AG04450 (cell line): Measurements from ENCODE around the gene UBE3A. TPM values are rescaled to one million over a fixed set of nuclear protein-coding genes. Genes with fewer than 3 reads are reported as not detected.

ENCODE experiments used
- CTCF ChIA-PET: fragments of 300-600, 350-600 bp; formaldehyde crosslinking; extraction: SDS; loops from one replicate; lab custom pipeline; 2022; ENCODE audit warnings: antibody characterized with exemption, inconsistent platforms; lab: Charles Lee
- POLR2A ChIA-PET: fragments of 350-600 bp; formaldehyde crosslinking; extraction: SDS; loops from one replicate; lab custom pipeline; 2021; ENCODE audit warnings: antibody characterized with exemption, inconsistent platforms; lab: Yijun Ruan, JAX
- DNase-seq: peaks from one replicate; pipeline ENCODE4 v3.0.0-alpha.2; 2011; ENCODE audit warnings: low read depth, low spot score
- H3K27ac ChIP-seq: one replicate; pipeline ENCODE4 v1.5.1; 2012; ENCODE audit warnings: low read depth, low read length, control low read depth
- H3K27me3 ChIP-seq: one replicate; pipeline ENCODE4 v1.6.0; 2012; ENCODE audit warnings: low read length; ENCODE audit not compliant: control insufficient read depth, insufficient read depth
- H3K4me3 ChIP-seq: 2 replicates; pipeline ENCODE4 v1.5.1; 2011; ENCODE audit warnings: mild to moderate bottlenecking, low read depth, low read length, control low read depth
- H3K9me3 ChIP-seq: 2 replicates; pipeline ENCODE4 v1.5.1; 2012; ENCODE audit warnings: low read length; ENCODE audit not compliant: control insufficient read depth, insufficient read depth
- CTCF ChIP-seq: IDR thresholded peaks from 2 replicates; pipeline ENCODE4 v1.5.1; 2011; ENCODE audit warnings: low read depth, low read length, control low read depth, inconsistent platforms
- polyA plus RNA-seq: library from polyadenylated mRNA; depleted of rRNA; stranded (reverse); fragments of >200 nt; gene quantifications from 2 replicates; pipeline ENCODE4 v1.2.3, GENCODE V29; 2011

UBE3A gene
- polyA plus RNA-seq, 1 experiment = 51.6 TPM

GRCh38 chr15:25403771-25404170 is 35.1 kb downstream of the UBE3A start:
- ChIA-PET CTCF (no interaction called here), POLR2A (no interaction called here)
- no peak for TF ChIP-seq CTCF
- no peak overlapping the region for H3K27ac ChIP-seq
- H3K9me3 ChIP-seq = peaks cover 7% of the 10 kb centered on the region
- no peak overlapping the region for H3K4me3 ChIP-seq
- DNase-seq = no peak
- H3K27me3 ChIP-seq = no peaks in the 10 kb centered on the region

GRCh38 chr15:25402342-25402741 is 36.5 kb downstream of the UBE3A start:
- CTCF ChIA-PET = no interaction called here
- no peak overlapping the region for H3K27ac ChIP-seq
- no peak for TF ChIP-seq CTCF
- peaks cover 7% of the 10 kb centered on the region for H3K9me3 ChIP-seq
- POLR2A ChIA-PET = interaction anchor here (1.0 kb wide), 1 partner anchor 37 kb away, joined by 7 read pairs; no protein-coding TSS in a partner anchor
- DNase-seq = no peak
- H3K27me3 ChIP-seq = no peaks in the 10 kb centered on the region
- H3K4me3 ChIP-seq = no peak overlapping the region

- Histone ChIP-seq H3K27ac (no peak overlapping the region), H3K4me3 (no peak overlapping the region), H3K27me3 (no peaks in the 10 kb centered on the region), H3K9me3 (peaks cover 7% of the 10 kb centered on the region)
- CTCF ChIA-PET = no interaction called here
- no peak for DNase-seq
- no peak for TF ChIP-seq CTCF
- POLR2A ChIA-PET = interaction anchor here (1.0 kb wide), 1 partner anchor 38 kb away, joined by 7 read pairs; no protein-coding TSS in a partner anchor
Observed at GRCh38 chr15:25401501-25401900, 37.3 kb downstream of the UBE3A start.

- H3K9me3 ChIP-seq = peaks cover 2% of the 10 kb centered on the region
- DNase-seq = no peak
- ChIA-PET POLR2A (no interaction called here), CTCF (no interaction called here)
- TF ChIP-seq CTCF = no peak
- H3K27ac ChIP-seq = no peak overlapping the region
- no peak overlapping the region for H3K4me3 ChIP-seq
- H3K27me3 ChIP-seq = no peaks in the 10 kb centered on the region
Observed at GRCh38 chr15:25397100-25397499, 41.7 kb downstream of the UBE3A start.

- TF ChIP-seq CTCF = no peak
- CTCF ChIA-PET = no interaction called here
- no peak for DNase-seq
- Histone ChIP-seq H3K4me3 (no peak overlapping the region), H3K27ac (no peak overlapping the region), H3K9me3 (no peaks in the 10 kb centered on the region), H3K27me3 (no peaks in the 10 kb centered on the region)
- POLR2A ChIA-PET = no interaction called here
Observed at GRCh38 chr15:25394898-25395297, 43.9 kb downstream of the UBE3A start.
